ACC112 (cell line): ENCODE measurements around the gene RNF214.
"Not testable (repeated sequence)": the region's sequence is repeated elsewhere in the genome, so short reads cannot be mapped to it uniquely, and the experiment has no call there.

Source experiments
- H2AFZ ChIP-seq: fragments of 200-600 bp; sonication (generic); one replicate; pipeline ENCODE4 v1.6.0; 2017; ENCODE audit warnings: antibody characterized with exemption, low read length; ENCODE audit not compliant: unreplicated experiment
- H3K27ac ChIP-seq: fragments of 200-600 bp; sonication (generic); 2 replicates; pipeline ENCODE4 v1.5.1; 2014; ENCODE audit warnings: low read depth, mild to moderate bottlenecking, antibody characterized with exemption, low read length, moderate library complexity
- H3K27me3 ChIP-seq: fragments of 200-600 bp; sonication (generic); 2 replicates; pipeline ENCODE4 v1.6.1; 2014; ENCODE audit warnings: mild to moderate bottlenecking, antibody characterized with exemption, low read length, moderate library complexity, mixed read lengths; ENCODE audit not compliant: insufficient read depth
- H3K36me3 ChIP-seq: fragments of 200-600 bp; sonication (generic); 2 replicates; pipeline ENCODE4 v1.6.1; 2016; ENCODE audit warnings: mild to moderate bottlenecking, antibody characterized with exemption, low read length, moderate library complexity, mixed read lengths; ENCODE audit not compliant: insufficient read depth
- H3K4me1 ChIP-seq: fragments of 200-600 bp; sonication (generic); one replicate; pipeline ENCODE4 v1.6.1; 2016; ENCODE audit warnings: low read length, mixed read lengths; ENCODE audit not compliant: insufficient read depth, unreplicated experiment, control insufficient read depth
- H3K4me3 ChIP-seq: fragments of 200-600 bp; sonication (generic); 2 replicates; pipeline ENCODE4 v1.5.1; 2014; ENCODE audit warnings: mild to moderate bottlenecking, low read depth, low read length
- H3K79me2 ChIP-seq: fragments of 200-600 bp; sonication (generic); one replicate; pipeline ENCODE4 v1.6.0; 2016; ENCODE audit warnings: low read length; ENCODE audit not compliant: control insufficient read depth, unreplicated experiment, insufficient read depth

RNF214 gene

GRCh38 chr11:117271208-117271607, 38.7 kb downstream of the RNF214 start:
- Histone ChIP-seq H3K79me2 (no peaks in the 10 kb centered on the region), H3K4me1 (peaks cover 25% of the 10 kb centered on the region), H3K27ac (no peak overlapping the region), H3K4me3 (no peak overlapping the region), H3K36me3 (no peaks in the 10 kb centered on the region), H2AFZ (no peak overlapping the region), H3K27me3 (no peaks in the 10 kb centered on the region)

- not testable (repeated sequence) for H3K27ac ChIP-seq, H2AFZ ChIP-seq, H3K27me3 ChIP-seq, H3K36me3 ChIP-seq, H3K79me2 ChIP-seq, H3K4me3 ChIP-seq
- H3K4me1 ChIP-seq, result peaks cover 27% of the 10 kb centered on the region
Measured at GRCh38 chr11:117272175-117272574, 39.7 kb downstream of the RNF214 start.

- H3K27ac ChIP-seq, result peak overlapping the region; percentile 93
- peak overlapping the region; percentile 58 for H3K4me3 ChIP-seq
- H3K36me3 ChIP-seq, result no peaks in the 10 kb centered on the region
- H3K27me3 ChIP-seq, result no peaks in the 10 kb centered on the region
- H3K4me1 ChIP-seq, result peaks cover 27% of the 10 kb centered on the region
- no peaks in the 10 kb centered on the region for H3K79me2 ChIP-seq
- H2AFZ ChIP-seq, result peak overlapping the region; percentile 51
Measured at GRCh38 chr11:117273550-117274289, 41.2 kb downstream of the RNF214 start.

- Histone ChIP-seq H3K27ac (no peak overlapping the region), H2AFZ (no peak overlapping the region), H3K4me3 (no peak overlapping the region), H3K79me2 (no peaks in the 10 kb centered on the region), H3K27me3 (no peaks in the 10 kb centered on the region), H3K36me3 (peaks cover 8% of the 10 kb centered on the region), H3K4me1 (peaks cover 45% of the 10 kb centered on the region)
Measured at GRCh38 chr11:117278347-117278746, 45.9 kb downstream of the RNF214 start.

- H3K27ac ChIP-seq, result no peak overlapping the region
- H3K79me2 ChIP-seq, result no peaks in the 10 kb centered on the region
- peaks cover 33% of the 10 kb centered on the region for H3K4me1 ChIP-seq
- H2AFZ ChIP-seq, result no peak overlapping the region
- H3K4me3 ChIP-seq, result no peak overlapping the region
- no peaks in the 10 kb centered on the region for H3K27me3 ChIP-seq
- H3K36me3 ChIP-seq, result peaks cover 8% of the 10 kb centered on the region
Measured at GRCh38 chr11:117279711-117280376, 47.4 kb downstream of the RNF214 start.

- Histone ChIP-seq H3K36me3 (peaks cover 8% of the 10 kb centered on the region), H2AFZ (no peak overlapping the region), H3K4me1 (peaks cover 21% of the 10 kb centered on the region), H3K4me3 (no peak overlapping the region; the same call in 1 of the 2 replicates), H3K27ac (peak overlapping the region; percentile 85), H3K27me3 (no peaks in the 10 kb centered on the region), H3K79me2 (no peaks in the 10 kb centered on the region)
Measured at GRCh38 chr11:117281159-117281558, 48.7 kb downstream of the RNF214 start.

GRCh38 chr11:117281869-117282268, 49.4 kb downstream of the RNF214 start:
- Histone ChIP-seq H3K79me2 (no peaks in the 10 kb centered on the region), H3K4me3 (no peak overlapping the region), H3K4me1 (peaks cover 20% of the 10 kb centered on the region), H3K27ac (peak overlapping the region; percentile 85), H3K36me3 (peaks cover 8% of the 10 kb centered on the region), H2AFZ (no peak overlapping the region), H3K27me3 (no peaks in the 10 kb centered on the region)

GRCh38 chr11:117282956-117283355, 50.5 kb downstream of the RNF214 start:
- H3K36me3 ChIP-seq, result peaks cover 8% of the 10 kb centered on the region
- peaks cover 20% of the 10 kb centered on the region for H3K4me1 ChIP-seq
- H3K27me3 ChIP-seq, result no peaks in the 10 kb centered on the region
- no peak overlapping the region for H2AFZ ChIP-seq
- H3K79me2 ChIP-seq, result no peaks in the 10 kb centered on the region
- H3K27ac ChIP-seq, result no peak overlapping the region; the same call in 1 of the 2 replicates
- no peak overlapping the region for H3K4me3 ChIP-seq

GRCh38 chr11:117284053-117284452, 51.6 kb downstream of the RNF214 start:
- Histone ChIP-seq H3K36me3 (peaks cover 9% of the 10 kb centered on the region), H2AFZ (no peak overlapping the region), H3K79me2 (no peaks in the 10 kb centered on the region), H3K27ac (no peak overlapping the region), H3K27me3 (no peaks in the 10 kb centered on the region), H3K4me1 (peaks cover 20% of the 10 kb centered on the region), H3K4me3 (no peak overlapping the region)

GRCh38 chr11:117286588-117286987, 54.1 kb downstream of the RNF214 start:
- no peak overlapping the region for H3K4me3 ChIP-seq
- no peak overlapping the region for H2AFZ ChIP-seq
- H3K27ac ChIP-seq, result no peak overlapping the region
- peaks cover 7% of the 10 kb centered on the region for H3K4me1 ChIP-seq
- H3K27me3 ChIP-seq, result no peaks in the 10 kb centered on the region
- no peaks in the 10 kb centered on the region for H3K79me2 ChIP-seq
- H3K36me3 ChIP-seq, result peaks cover 28% of the 10 kb centered on the region

- Histone ChIP-seq H3K36me3 (peaks cover 24% of the 10 kb centered on the region), H2AFZ (no peak overlapping the region), H3K27me3 (no peaks in the 10 kb centered on the region), H3K27ac (no peak overlapping the region), H3K4me1 (no peaks in the 10 kb centered on the region), H3K4me3 (no peak overlapping the region), H3K79me2 (no peaks in the 10 kb centered on the region)
Measured at GRCh38 chr11:117287668-117288067, 55.2 kb downstream of the RNF214 start.
